Neural progenitor cell (in vitro differentiated cells): Measurements from ENCODE around the gene PROM2. TPM values are rescaled to one million over a fixed set of nuclear protein-coding genes. Genes with fewer than 3 reads are reported as not detected.

ENCODE experiments used
- DNase-seq: peaks from one replicate; pipeline ENCODE4 v3.0.0-alpha.2; 2016; ENCODE audit warnings: low spot score
- H2AFZ ChIP-seq: fragments of 200-600 bp; sonication (generic); replicated peaks from 2 replicates; pipeline ENCODE4 v1.6.1; 2016; ENCODE audit warnings: antibody characterized with exemption
- H3F3A ChIP-seq: fragments of 200-600 bp; sonication (generic); 2 replicates; pipeline ENCODE4 v1.6.1; 2016; ENCODE audit warnings: antibody characterized with exemption, low read depth
- H3K27ac ChIP-seq: fragments of 200-600 bp; sonication (generic); 2 replicates; pipeline ENCODE4 v1.5.1; 2016; ENCODE audit warnings: mild to moderate bottlenecking
- H3K27me3 ChIP-seq: fragments of 200-600 bp; sonication (generic); 2 replicates; pipeline ENCODE4 v1.6.1; 2016; ENCODE audit warnings: mild to moderate bottlenecking, moderate library complexity
- H3K36me3 ChIP-seq: fragments of 200-600 bp; sonication (generic); 2 replicates; pipeline ENCODE4 v1.5.1; 2016
- H3K4me1 ChIP-seq: fragments of 200-600 bp; sonication (generic); 2 replicates; pipeline ENCODE4 v1.6.1; 2016; ENCODE audit warnings: mixed run types
- H3K4me2 ChIP-seq: fragments of 200-600 bp; sonication (generic); 2 replicates; pipeline ENCODE4 v1.6.1; 2016
- H3K4me3 ChIP-seq: fragments of 200-600 bp; sonication (generic); 2 replicates; pipeline ENCODE4 v1.5.1; 2016
- H3K79me2 ChIP-seq: fragments of 200-600 bp; sonication (generic); 2 replicates; pipeline ENCODE4 v1.6.1; 2016; ENCODE audit warnings: low read depth
- H3K9ac ChIP-seq: fragments of 200-600 bp; sonication (generic); 2 replicates; pipeline ENCODE4 v1.6.1; 2016
- H3K9me3 ChIP-seq: fragments of 200-600 bp; sonication (generic); 2 replicates; pipeline ENCODE4 v1.5.1; 2016; ENCODE audit warnings: low read depth
- H4K20me1 ChIP-seq: fragments of 200-600 bp; sonication (generic); 2 replicates; pipeline ENCODE4 v1.6.1; 2016; ENCODE audit warnings: low read depth
- H3K27ac Mint-ChIP-seq: 3 replicates; pipeline ENCODE4 v1.8.0; 2021; ENCODE audit warnings: mixed read lengths
- H3K27me3 Mint-ChIP-seq: 2 replicates; pipeline ENCODE4 v1.8.0; 2022; ENCODE audit warnings: low read depth, mild to moderate bottlenecking, inconsistent platforms, moderate library complexity, mixed read lengths; ENCODE audit not compliant: insufficient read depth
- H3K36me3 Mint-ChIP-seq: 3 replicates; pipeline ENCODE4 v1.8.0; 2021; ENCODE audit warnings: mixed read lengths
- H3K4me1 Mint-ChIP-seq: 3 replicates; pipeline ENCODE4 v1.8.0; 2021; ENCODE audit warnings: mixed read lengths
- H3K4me3 Mint-ChIP-seq: 3 replicates; pipeline ENCODE4 v1.8.0; 2021; ENCODE audit warnings: mild to moderate bottlenecking, moderate library complexity, mixed read lengths
- H3K9me3 Mint-ChIP-seq: 3 replicates; pipeline ENCODE4 v1.8.0; 2020; ENCODE audit warnings: mixed read lengths
- EZH2 ChIP-seq: fragments of 200-600 bp; sonication (generic); IDR thresholded peaks from 2 replicates; pipeline ENCODE4 v1.6.1; 2017; ENCODE audit warnings: antibody characterized with exemption, mild to moderate bottlenecking, moderate library complexity
- EZH2phosphoT487 ChIP-seq: fragments of 200-600 bp; sonication (generic); IDR thresholded peaks from 2 replicates; pipeline ENCODE4 v1.6.1; 2017; ENCODE audit warnings: antibody characterized with exemption
- total RNA-seq: library from RNA; depleted of rRNA; stranded (reverse); fragments of >200 nt; gene quantifications from 2 replicates; pipeline ENCODE4 v1.2.3, GENCODE V29; 2015; ENCODE audit warnings: low replicate concordance
- TF ChIP-seq, protein P1 (sequence below): fragments of 200-600 bp; sonication (generic); IDR thresholded peaks from 2 replicates; pipeline ENCODE4 v1.5.1; 2017; ENCODE audit warnings: antibody characterized with exemption, mild to moderate bottlenecking

Gene PROM2
- total RNA-seq, 1 donor from 2014 or later, result 0.95 TPM

DNA sequence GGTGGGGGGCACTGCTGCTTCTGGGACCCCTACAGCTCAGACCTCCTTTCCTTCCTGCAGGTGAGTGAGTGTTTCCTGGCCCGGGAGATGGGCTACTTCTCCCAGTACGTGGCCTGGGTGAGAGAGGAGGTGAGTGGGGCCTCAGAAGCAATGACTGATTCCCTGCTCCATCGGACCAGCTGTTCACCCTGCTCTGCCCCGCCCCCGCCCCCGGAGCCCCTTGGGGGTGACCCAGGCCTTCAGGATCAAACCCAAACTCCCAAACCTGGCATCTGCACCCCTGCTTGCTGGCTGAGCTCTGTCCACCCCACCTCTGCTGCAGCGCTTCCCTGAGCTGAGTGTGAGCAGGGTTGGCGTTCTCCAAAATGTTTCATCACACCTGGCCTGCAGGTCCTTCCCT lies 13.1 kb downstream of the PROM2 start:
- Mint-ChIP-seq H3K4me3 (no peak overlapping the region), H3K36me3 (peaks cover 3% of the 10 kb centered on the region), H3K4me1 (peaks cover 2% of the 10 kb centered on the region), H3K9me3 (peaks cover 22% of the 10 kb centered on the region), H3K27me3 (peaks cover 5% of the 10 kb centered on the region), H3K27ac (peak overlapping the region; percentile 37)
- no peak overlapping the region for H3K4me2 ChIP-seq
- no peaks in the 10 kb centered on the region for H3F3A ChIP-seq
- no peaks in the 10 kb centered on the region for H3K9me3 ChIP-seq
- H2AFZ ChIP-seq, result no peak overlapping the region
- no peaks in the 10 kb centered on the region for H3K4me1 ChIP-seq
- H3K27me3 ChIP-seq, result no peaks in the 10 kb centered on the region
- no peaks in the 10 kb centered on the region for H3K36me3 ChIP-seq
- TF ChIP-seq, protein P1, sequence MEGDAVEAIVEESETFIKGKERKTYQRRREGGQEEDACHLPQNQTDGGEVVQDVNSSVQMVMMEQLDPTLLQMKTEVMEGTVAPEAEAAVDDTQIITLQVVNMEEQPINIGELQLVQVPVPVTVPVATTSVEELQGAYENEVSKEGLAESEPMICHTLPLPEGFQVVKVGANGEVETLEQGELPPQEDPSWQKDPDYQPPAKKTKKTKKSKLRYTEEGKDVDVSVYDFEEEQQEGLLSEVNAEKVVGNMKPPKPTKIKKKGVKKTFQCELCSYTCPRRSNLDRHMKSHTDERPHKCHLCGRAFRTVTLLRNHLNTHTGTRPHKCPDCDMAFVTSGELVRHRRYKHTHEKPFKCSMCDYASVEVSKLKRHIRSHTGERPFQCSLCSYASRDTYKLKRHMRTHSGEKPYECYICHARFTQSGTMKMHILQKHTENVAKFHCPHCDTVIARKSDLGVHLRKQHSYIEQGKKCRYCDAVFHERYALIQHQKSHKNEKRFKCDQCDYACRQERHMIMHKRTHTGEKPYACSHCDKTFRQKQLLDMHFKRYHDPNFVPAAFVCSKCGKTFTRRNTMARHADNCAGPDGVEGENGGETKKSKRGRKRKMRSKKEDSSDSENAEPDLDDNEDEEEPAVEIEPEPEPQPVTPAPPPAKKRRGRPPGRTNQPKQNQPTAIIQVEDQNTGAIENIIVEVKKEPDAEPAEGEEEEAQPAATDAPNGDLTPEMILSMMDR, result no peak
- TF ChIP-seq EZH2, result no peak
- no peak for TF ChIP-seq EZH2phosphoT487
- H3K79me2 ChIP-seq, result no peaks in the 10 kb centered on the region
- H3K9ac ChIP-seq, result no peak overlapping the region
- H3K4me3 ChIP-seq, result no peak overlapping the region
- no peak for DNase-seq
- no peak overlapping the region for H3K27ac ChIP-seq
- no peaks in the 10 kb centered on the region for H4K20me1 ChIP-seq

DNA sequence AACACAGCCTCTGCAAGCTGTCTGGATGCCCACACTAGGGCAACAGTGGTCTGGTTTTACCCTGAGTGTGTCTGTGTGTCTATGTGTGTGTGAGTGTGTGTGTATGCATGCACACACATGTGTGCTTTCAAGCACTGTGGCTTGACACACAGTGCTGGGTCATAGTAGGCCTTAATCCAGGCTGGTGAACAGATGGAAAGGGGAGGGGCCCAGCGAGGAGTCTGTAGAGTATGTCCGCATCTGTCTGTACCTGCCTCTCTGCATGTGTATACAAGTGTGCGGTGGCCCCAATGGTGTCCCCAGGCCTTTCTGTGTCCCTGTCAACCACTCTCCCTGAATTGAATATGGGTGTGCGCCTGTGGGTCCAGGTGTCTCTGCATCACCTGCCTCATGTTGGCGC lies 13.6 kb downstream of the PROM2 start:
- no peak overlapping the region for H2AFZ ChIP-seq
- no peaks in the 10 kb centered on the region for H4K20me1 ChIP-seq
- no peak overlapping the region for H3K9ac ChIP-seq
- no peaks in the 10 kb centered on the region for H3K36me3 ChIP-seq
- peaks cover 2% of the 10 kb centered on the region for H3K4me1 Mint-ChIP-seq
- H3K36me3 Mint-ChIP-seq, result peaks cover 3% of the 10 kb centered on the region
- H3K4me3 Mint-ChIP-seq, result no peak overlapping the region
- no peak for TF ChIP-seq EZH2
- no peak for TF ChIP-seq EZH2phosphoT487
- TF ChIP-seq, protein P1, result no peak
- H3F3A ChIP-seq, result no peaks in the 10 kb centered on the region
- no peak overlapping the region for H3K27ac ChIP-seq
- no peak overlapping the region for H3K4me3 ChIP-seq
- H3K4me1 ChIP-seq, result no peaks in the 10 kb centered on the region
- no peaks in the 10 kb centered on the region for H3K9me3 ChIP-seq
- peaks cover 5% of the 10 kb centered on the region for H3K27me3 Mint-ChIP-seq
- H3K4me2 ChIP-seq, result no peak overlapping the region
- no peak for DNase-seq
- no peaks in the 10 kb centered on the region for H3K27me3 ChIP-seq
- H3K9me3 Mint-ChIP-seq, result peaks cover 23% of the 10 kb centered on the region
- peak overlapping the region; percentile 37 for H3K27ac Mint-ChIP-seq
- no peaks in the 10 kb centered on the region for H3K79me2 ChIP-seq

DNA sequence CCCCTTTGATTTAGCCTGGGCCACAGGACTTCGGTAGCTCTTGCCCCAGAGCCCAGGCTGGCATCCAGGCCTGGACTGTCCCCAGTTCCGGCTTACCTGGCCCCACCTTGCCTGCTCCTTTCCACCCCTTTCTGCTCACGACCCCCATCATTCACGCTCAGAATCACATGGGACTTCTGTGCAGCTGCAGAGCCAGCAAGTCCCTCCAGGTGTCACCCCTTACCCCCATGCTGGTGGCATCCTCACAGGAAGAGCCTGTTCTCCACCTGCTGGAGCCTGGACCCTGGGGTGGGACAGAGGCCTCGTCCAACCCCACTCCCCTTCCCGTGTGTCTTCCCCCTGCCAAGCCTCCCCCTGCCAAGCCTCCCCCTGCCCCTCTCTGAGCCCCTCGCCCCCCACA lies 15.0 kb downstream of the PROM2 start:
- H3K27me3 ChIP-seq, result no peaks in the 10 kb centered on the region
- H3K4me1 Mint-ChIP-seq, result no peaks in the 10 kb centered on the region
- H3K4me3 Mint-ChIP-seq, result no peak overlapping the region
- no peaks in the 10 kb centered on the region for H3K27me3 Mint-ChIP-seq
- no peak for DNase-seq
- H3K9ac ChIP-seq, result no peak overlapping the region
- H3K4me2 ChIP-seq, result no peak overlapping the region
- H4K20me1 ChIP-seq, result no peaks in the 10 kb centered on the region
- peaks cover 3% of the 10 kb centered on the region for H3K36me3 Mint-ChIP-seq
- H3K4me1 ChIP-seq, result no peaks in the 10 kb centered on the region
- H3K27ac Mint-ChIP-seq, result no peak overlapping the region
- no peaks in the 10 kb centered on the region for H3F3A ChIP-seq
- no peaks in the 10 kb centered on the region for H3K9me3 ChIP-seq
- no peak overlapping the region for H3K27ac ChIP-seq
- no peak for TF ChIP-seq EZH2
- no peak for TF ChIP-seq EZH2phosphoT487
- TF ChIP-seq, protein P1, result peak; percentile 21
- H3K79me2 ChIP-seq, result no peaks in the 10 kb centered on the region
- H3K4me3 ChIP-seq, result no peak overlapping the region
- no peaks in the 10 kb centered on the region for H3K36me3 ChIP-seq
- no peak overlapping the region for H2AFZ ChIP-seq
- peaks cover 22% of the 10 kb centered on the region for H3K9me3 Mint-ChIP-seq
